GM23338 (cell line): ENCODE measurements around the gene METTL26.

ENCODE experiments used
- CTCF ChIP-seq, 2 experiments: fragments of 200-600 bp in 1 of 2; sonication (generic) in 1 of 2; conservative IDR thresholded peaks; 2 replicates each; pipeline versions ENCODE4 v1.5.1 to v1.6.1; 2016 to 2017; ENCODE audit warnings: antibody characterized with exemption in 2 of 2, low read depth in 2 of 2, mild to moderate bottlenecking in 2 of 2, moderate library complexity in 1 of 2
- ZNF114 ChIP-seq: fragments of 250-450 bp; sonication (Bioruptor Pico); IDR thresholded peaks from 2 replicates; pipeline ENCODE4 v1.5.0; 2020; ENCODE audit warnings: mild to moderate bottlenecking, moderate library complexity

- TF ChIP-seq CTCF (conservative IDR thresholded peaks at IDR 0.05; ENCODE audit: low read depth in 2 of 2) (no peak), ZNF114 (CRISPR knock-in tag) (no peak)
Observed at GRCh38 chr16:635573-636205, 416 bp downstream of the METTL26 start.
